IPS-18a (cell line): ENCODE measurements around the gene ZBTB39.
"Not testable (repeated sequence)": the region's sequence is repeated elsewhere in the genome, so short reads cannot be mapped to it uniquely, and the experiment has no call there.

Experiments
- H3K27ac ChIP-seq: one replicate; pipeline ENCODE4 v1.5.1; 2013; ENCODE audit warnings: low read length
- H3K27me3 ChIP-seq: one replicate; pipeline ENCODE4 v1.6.1; 2013; ENCODE audit warnings: mild to moderate bottlenecking, low read length; ENCODE audit not compliant: control insufficient read depth, insufficient read depth
- H3K36me3 ChIP-seq: one replicate; pipeline ENCODE4 v1.6.1; 2013; ENCODE audit warnings: low read depth, low read length; ENCODE audit not compliant: control insufficient read depth
- H3K4me1 ChIP-seq: one replicate; pipeline ENCODE4 v1.6.1; 2013; ENCODE audit warnings: low read depth, low read length; ENCODE audit not compliant: control insufficient read depth
- H3K4me3 ChIP-seq: one replicate; pipeline ENCODE4 v1.5.1; 2013; ENCODE audit warnings: low read length
- H3K9ac ChIP-seq: one replicate; pipeline ENCODE4 v1.6.1; 2013; ENCODE audit warnings: mild to moderate bottlenecking, low read length, moderate library complexity
- H3K9me3 ChIP-seq: one replicate; pipeline ENCODE4 v1.6.1; 2013; ENCODE audit warnings: low read depth, low read length; ENCODE audit not compliant: control insufficient read depth

ZBTB39 gene

GRCh38 chr12:57027011-57027804, 20.9 kb upstream of the ZBTB39 start:
- peaks cover 7% of the 10 kb centered on the region for H3K4me1 ChIP-seq
- no peak overlapping the region for H3K9ac ChIP-seq
- no peaks in the 10 kb centered on the region for H3K36me3 ChIP-seq
- H3K9me3 ChIP-seq = no peaks in the 10 kb centered on the region
- H3K27me3 ChIP-seq = no peaks in the 10 kb centered on the region
- H3K27ac ChIP-seq = no peak overlapping the region
- no peak overlapping the region for H3K4me3 ChIP-seq

- Histone ChIP-seq H3K4me3 (no peak overlapping the region), H3K27me3 (no peaks in the 10 kb centered on the region), H3K36me3 (no peaks in the 10 kb centered on the region), H3K4me1 (peaks cover 7% of the 10 kb centered on the region), H3K9ac (no peak overlapping the region), H3K27ac (no peak overlapping the region), H3K9me3 (no peaks in the 10 kb centered on the region)
Measured at GRCh38 chr12:57025196-57025595, 18.9 kb upstream of the ZBTB39 start.

- H3K9ac ChIP-seq, H3K36me3 ChIP-seq, H3K4me1 ChIP-seq, H3K27ac ChIP-seq, H3K9me3 ChIP-seq, H3K4me3 ChIP-seq, H3K27me3 ChIP-seq: not testable (repeated sequence)
Measured at GRCh38 chr12:57022324-57022723, 16.0 kb upstream of the ZBTB39 start.

- H3K27me3 ChIP-seq = no peaks in the 10 kb centered on the region
Measured at GRCh38 chr12:57019983-57020719, 13.8 kb upstream of the ZBTB39 start.

GRCh38 chr12:57018906-57019305, 12.6 kb upstream of the ZBTB39 start:
- H3K9me3 ChIP-seq = no peaks in the 10 kb centered on the region
- H3K9ac ChIP-seq = no peak overlapping the region
- no peak overlapping the region for H3K4me3 ChIP-seq
- H3K27ac ChIP-seq = no peak overlapping the region
- no peaks in the 10 kb centered on the region for H3K4me1 ChIP-seq
- H3K27me3 ChIP-seq = no peaks in the 10 kb centered on the region
- H3K36me3 ChIP-seq = no peaks in the 10 kb centered on the region

More at GRCh38 chr12:57019983-57020719, 13.8 kb upstream of the ZBTB39 start:
- no peaks in the 10 kb centered on the region for H3K4me1 ChIP-seq
- H3K4me3 ChIP-seq = no peak overlapping the region
- H3K27ac ChIP-seq = no peak overlapping the region
- H3K36me3 ChIP-seq = no peaks in the 10 kb centered on the region
- no peaks in the 10 kb centered on the region for H3K9me3 ChIP-seq
- H3K9ac ChIP-seq = no peak overlapping the region

GRCh38 chr12:57018353-57018752, 12.0 kb upstream of the ZBTB39 start:
- not testable (repeated sequence) for H3K9me3 ChIP-seq, H3K4me1 ChIP-seq, H3K36me3 ChIP-seq, H3K27ac ChIP-seq, H3K9ac ChIP-seq, H3K27me3 ChIP-seq, H3K4me3 ChIP-seq

GRCh38 chr12:57016348-57016747, 10.0 kb upstream of the ZBTB39 start, which contains the start of gene TAC3:
Gene TAC3 (minus strand): TSS chr12:57016529. CDS start chr12:57015797, 732 bp downstream.
- Histone ChIP-seq H3K27ac (no peak within 1 kb of the TSS), H3K4me1 (no peaks in the 10 kb centered on the region), H3K4me3 (peak within 1 kb of the TSS; percentile 9), H3K36me3 (no peaks in the 10 kb centered on the region), H3K9me3 (no peaks in the 10 kb centered on the region), H3K27me3 (no peaks in the 10 kb centered on the region), H3K9ac (no peak within 1 kb of the TSS)

GRCh38 chr12:57012600-57013465, 6.5 kb upstream of the ZBTB39 start:
- Histone ChIP-seq H3K4me3 (no peak overlapping the region), H3K9ac (no peak overlapping the region), H3K27me3 (no peaks in the 10 kb centered on the region), H3K27ac (no peak overlapping the region), H3K4me1 (peaks cover 23% of the 10 kb centered on the region), H3K36me3 (no peaks in the 10 kb centered on the region), H3K9me3 (no peaks in the 10 kb centered on the region)

- H3K27me3 ChIP-seq = no peaks in the 10 kb centered on the region
- no peak overlapping the region for H3K27ac ChIP-seq
- no peaks in the 10 kb centered on the region for H3K9me3 ChIP-seq
- no peak overlapping the region for H3K9ac ChIP-seq
- H3K36me3 ChIP-seq = no peaks in the 10 kb centered on the region
- H3K4me1 ChIP-seq = peaks cover 23% of the 10 kb centered on the region
- H3K4me3 ChIP-seq = no peak overlapping the region
Measured at GRCh38 chr12:57011438-57012424, 5.4 kb upstream of the ZBTB39 start.

- Histone ChIP-seq H3K9me3 (no peaks in the 10 kb centered on the region), H3K36me3 (no peaks in the 10 kb centered on the region), H3K4me3 (no peak overlapping the region), H3K4me1 (peaks cover 23% of the 10 kb centered on the region), H3K27ac (no peak overlapping the region), H3K27me3 (no peaks in the 10 kb centered on the region), H3K9ac (no peak overlapping the region)
Measured at GRCh38 chr12:57010627-57011247, 4.4 kb upstream of the ZBTB39 start.
